IPS DF 6.9 (cell line): ENCODE results near the gene WHRN.

Source experiments
- DNase-seq: peaks from one replicate; pipeline ENCODE4 v3.0.0-alpha.2; 2013; ENCODE audit warnings: low read depth, low spot score
- H3K27ac ChIP-seq: one replicate; pipeline ENCODE4 v1.5.1; 2013; ENCODE audit warnings: low read length, control low read depth
- H3K27me3 ChIP-seq: 2 replicates; pipeline ENCODE4 v1.6.1; 2013; ENCODE audit warnings: mild to moderate bottlenecking, low read length; ENCODE audit not compliant: control insufficient read depth, insufficient read depth
- H3K36me3 ChIP-seq: 2 replicates; pipeline ENCODE4 v1.6.1; 2013; ENCODE audit warnings: low read length; ENCODE audit not compliant: control insufficient read depth, insufficient read depth
- H3K4me1 ChIP-seq: 2 replicates; pipeline ENCODE4 v1.6.1; 2013; ENCODE audit warnings: low read length; ENCODE audit not compliant: control insufficient read depth, insufficient read depth
- H3K4me3 ChIP-seq: 2 replicates; pipeline ENCODE4 v1.5.1; 2013; ENCODE audit warnings: mild to moderate bottlenecking, low read length
- H3K9me3 ChIP-seq: 2 replicates; pipeline ENCODE4 v1.6.1; 2013; ENCODE audit warnings: low read length, inconsistent platforms; ENCODE audit not compliant: control insufficient read depth, insufficient read depth
- WGBS: extraction: QIAGEN DNeasy Blood & Tissue Kit; methylation state at CpG from one replicate; pipeline ENCODE4 v1.1.7; 2013; ENCODE audit warnings: mixed read lengths, missing lambda C conversion rate; ENCODE audit not compliant: insufficient read length, insufficient coverage; 5-methylcytosine and 5-hydroxymethylcytosine counted together

The WHRN gene

DNA sequence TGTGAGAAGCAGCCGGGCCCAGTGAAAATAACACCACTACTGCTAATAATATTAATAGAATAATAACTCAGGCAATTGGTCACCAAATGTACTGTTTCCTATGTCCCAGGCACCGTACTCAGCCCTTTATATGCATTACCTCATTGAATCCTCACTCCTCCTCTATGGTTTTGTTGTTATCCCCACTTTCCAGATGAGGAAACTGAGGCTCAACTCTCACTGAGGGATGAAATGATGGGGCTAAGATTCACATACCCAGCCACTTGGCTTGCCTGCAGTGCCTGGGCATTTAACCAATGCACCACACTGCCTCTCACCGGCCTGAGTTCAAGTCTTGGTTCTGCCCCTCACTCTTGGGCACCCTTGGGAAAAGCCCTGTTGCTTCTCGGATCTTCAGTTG is 34.1 kb downstream of the WHRN start:
- H3K4me1 ChIP-seq: no peaks in the 10 kb centered on the region
- WGBS: no CpG with 5 or more reads among the region's 4 CpGs
- H3K4me3 ChIP-seq: no peak overlapping the region
- H3K9me3 ChIP-seq: no peaks in the 10 kb centered on the region
- H3K27me3 ChIP-seq: no peaks in the 10 kb centered on the region
- DNase-seq: no peak
- H3K36me3 ChIP-seq: no peaks in the 10 kb centered on the region
- H3K27ac ChIP-seq: no peak overlapping the region

DNA sequence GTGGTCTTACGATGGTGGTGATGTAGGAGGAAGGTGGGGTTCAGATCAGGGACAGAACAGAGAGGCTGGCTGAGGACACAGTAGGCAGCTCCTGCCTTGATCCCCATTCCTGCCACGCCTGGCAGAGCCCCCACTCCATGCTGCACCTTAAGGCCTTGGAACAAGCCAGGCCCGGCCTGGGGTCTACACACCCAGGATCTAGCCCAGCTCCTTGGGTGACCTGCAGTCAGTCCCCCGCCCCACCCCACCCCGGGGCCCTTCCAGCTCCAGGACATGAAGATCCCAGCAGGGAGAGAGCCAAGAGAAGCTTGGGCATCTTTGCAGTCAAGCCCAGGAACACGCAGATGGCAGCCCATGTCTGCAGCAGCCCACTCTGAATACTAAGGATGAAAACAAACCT is 34.7 kb downstream of the WHRN start:
- H3K27ac ChIP-seq: no peak overlapping the region
- H3K36me3 ChIP-seq: no peaks in the 10 kb centered on the region
- no peaks in the 10 kb centered on the region for H3K27me3 ChIP-seq
- no peak overlapping the region for H3K4me3 ChIP-seq
- WGBS: no CpG with 5 or more reads among the region's 6 CpGs
- no peak for DNase-seq
- no peaks in the 10 kb centered on the region for H3K4me1 ChIP-seq
- no peaks in the 10 kb centered on the region for H3K9me3 ChIP-seq

DNA sequence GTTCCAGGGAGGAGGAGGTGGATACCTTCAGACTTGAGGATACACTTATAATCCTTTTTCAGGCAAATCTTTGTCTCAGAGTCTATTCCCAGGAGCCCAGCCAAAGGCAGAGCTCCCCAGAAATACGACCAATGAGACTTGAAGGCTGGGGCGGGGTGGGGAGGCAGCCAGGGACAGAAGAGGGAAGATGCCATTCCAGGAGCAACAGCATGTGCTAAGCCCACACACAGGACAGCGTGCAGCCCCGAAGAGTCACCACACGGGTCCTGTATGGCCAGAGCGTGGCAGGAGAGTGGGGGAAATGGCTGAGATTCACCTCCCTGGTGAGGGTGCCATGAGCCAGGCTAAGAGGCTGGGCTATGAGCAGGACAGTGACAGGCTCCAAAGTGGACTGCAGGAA is 35.2 kb downstream of the WHRN start:
- H3K4me3 ChIP-seq: no peak overlapping the region
- no peaks in the 10 kb centered on the region for H3K27me3 ChIP-seq
- WGBS: no CpG with 5 or more reads among the region's 6 CpGs
- no peak for DNase-seq
- no peaks in the 10 kb centered on the region for H3K9me3 ChIP-seq
- H3K27ac ChIP-seq: no peak overlapping the region
- no peaks in the 10 kb centered on the region for H3K4me1 ChIP-seq
- H3K36me3 ChIP-seq: no peaks in the 10 kb centered on the region

DNA sequence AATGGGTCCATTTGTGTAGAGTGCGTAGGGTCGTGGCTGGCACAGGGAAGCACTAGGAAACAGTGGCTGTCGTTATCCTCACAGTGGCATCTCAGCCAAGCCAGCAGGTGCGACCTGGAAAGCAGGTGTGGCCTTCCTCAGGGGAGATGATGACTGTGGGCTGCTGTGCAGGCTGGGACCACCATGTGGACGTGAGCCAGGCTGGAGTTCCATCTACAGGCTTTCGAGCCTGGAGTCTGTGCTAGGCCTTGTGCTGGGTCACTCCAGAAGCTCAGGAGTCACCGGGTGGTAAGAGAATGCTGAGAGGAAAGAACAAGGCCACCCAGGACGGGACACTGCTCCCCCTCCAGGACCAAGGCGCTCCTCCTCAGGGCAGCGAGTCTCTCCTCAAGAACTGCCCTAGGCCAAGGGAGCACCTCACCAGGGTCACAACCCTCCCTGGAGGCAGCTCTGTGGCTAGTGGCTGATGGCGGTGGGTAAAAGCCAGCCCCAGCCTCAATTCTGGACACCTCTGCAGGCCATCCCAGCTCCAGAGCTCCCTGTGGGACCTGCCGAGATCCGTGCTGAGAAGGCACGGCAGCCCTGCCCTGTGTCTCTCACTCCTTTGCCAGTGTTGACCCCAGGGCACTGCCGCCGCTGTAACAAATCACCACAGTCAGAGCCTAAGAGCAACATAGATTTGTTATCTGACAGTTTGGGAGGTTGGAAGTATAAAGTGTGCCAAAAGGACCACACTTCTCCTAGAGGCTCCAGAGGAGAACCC is 36.0 kb downstream of the WHRN start:
- DNase-seq: no peak
- Histone ChIP-seq H3K36me3 (no peaks in the 10 kb centered on the region), H3K9me3 (no peaks in the 10 kb centered on the region), H3K4me1 (no peaks in the 10 kb centered on the region), H3K27me3 (no peaks in the 10 kb centered on the region), H3K27ac (no peak overlapping the region), H3K4me3 (no peak overlapping the region)
- WGBS: no CpG with 5 or more reads among the region's 16 CpGs

DNA sequence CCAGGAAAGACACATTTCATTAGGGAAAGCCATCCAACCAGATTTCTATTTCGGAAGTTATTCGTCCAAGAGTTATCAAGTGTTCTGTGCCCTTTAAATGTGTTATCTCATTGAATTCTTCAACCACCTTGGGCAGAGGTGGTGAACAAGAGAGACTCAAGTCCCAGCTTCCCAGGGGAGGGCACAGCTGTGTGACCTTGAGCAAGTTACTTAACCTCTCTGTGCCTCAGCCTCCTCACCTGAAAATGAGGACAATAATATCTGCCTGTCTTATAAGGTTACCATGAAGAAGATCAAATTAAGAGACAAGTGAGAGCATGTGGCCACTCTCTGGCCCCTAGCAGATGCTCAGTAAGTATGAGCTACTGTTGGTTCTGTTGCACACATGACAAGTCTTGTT is 37.4 kb downstream of the WHRN start:
- H3K9me3 ChIP-seq: no peaks in the 10 kb centered on the region
- H3K36me3 ChIP-seq: no peaks in the 10 kb centered on the region
- H3K27me3 ChIP-seq: no peaks in the 10 kb centered on the region
- no peak overlapping the region for H3K4me3 ChIP-seq
- no peaks in the 10 kb centered on the region for H3K4me1 ChIP-seq
- H3K27ac ChIP-seq: no peak overlapping the region
- no peak for DNase-seq
- WGBS: no CpG with 5 or more reads among the region's 2 CpGs

DNA sequence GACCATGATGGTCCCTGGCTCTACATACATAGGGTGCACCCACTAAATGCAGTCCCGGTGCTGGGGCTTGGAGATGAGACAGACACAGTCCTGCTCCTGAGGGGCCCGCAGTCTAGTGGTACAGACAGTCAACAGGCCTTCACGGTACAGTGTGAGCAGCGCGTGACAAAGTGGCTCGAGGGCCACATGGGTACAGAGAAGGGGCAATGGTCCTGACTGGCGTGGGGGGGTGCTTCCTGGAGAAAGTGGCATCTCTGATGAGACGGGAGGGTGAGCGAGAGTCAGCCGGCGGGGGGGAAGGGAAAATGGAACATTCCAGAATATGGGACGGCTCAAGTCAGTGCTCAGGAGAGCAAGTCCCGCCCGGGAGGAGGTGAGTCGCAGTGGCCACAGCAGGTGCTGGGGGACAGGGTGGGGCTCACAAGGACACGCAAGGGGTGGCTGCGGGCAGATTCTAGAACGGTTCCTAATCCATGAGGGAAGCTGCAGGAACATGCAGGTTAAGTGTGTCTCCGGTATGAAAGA is 38.0 kb downstream of the WHRN start:
- H3K4me1 ChIP-seq: no peaks in the 10 kb centered on the region
- no peak overlapping the region for H3K4me3 ChIP-seq
- DNase-seq: no peak
- WGBS: no CpG with 5 or more reads among the region's 19 CpGs
- H3K36me3 ChIP-seq: no peaks in the 10 kb centered on the region
- H3K9me3 ChIP-seq: no peaks in the 10 kb centered on the region
- H3K27ac ChIP-seq: no peak overlapping the region
- H3K27me3 ChIP-seq: no peaks in the 10 kb centered on the region

DNA sequence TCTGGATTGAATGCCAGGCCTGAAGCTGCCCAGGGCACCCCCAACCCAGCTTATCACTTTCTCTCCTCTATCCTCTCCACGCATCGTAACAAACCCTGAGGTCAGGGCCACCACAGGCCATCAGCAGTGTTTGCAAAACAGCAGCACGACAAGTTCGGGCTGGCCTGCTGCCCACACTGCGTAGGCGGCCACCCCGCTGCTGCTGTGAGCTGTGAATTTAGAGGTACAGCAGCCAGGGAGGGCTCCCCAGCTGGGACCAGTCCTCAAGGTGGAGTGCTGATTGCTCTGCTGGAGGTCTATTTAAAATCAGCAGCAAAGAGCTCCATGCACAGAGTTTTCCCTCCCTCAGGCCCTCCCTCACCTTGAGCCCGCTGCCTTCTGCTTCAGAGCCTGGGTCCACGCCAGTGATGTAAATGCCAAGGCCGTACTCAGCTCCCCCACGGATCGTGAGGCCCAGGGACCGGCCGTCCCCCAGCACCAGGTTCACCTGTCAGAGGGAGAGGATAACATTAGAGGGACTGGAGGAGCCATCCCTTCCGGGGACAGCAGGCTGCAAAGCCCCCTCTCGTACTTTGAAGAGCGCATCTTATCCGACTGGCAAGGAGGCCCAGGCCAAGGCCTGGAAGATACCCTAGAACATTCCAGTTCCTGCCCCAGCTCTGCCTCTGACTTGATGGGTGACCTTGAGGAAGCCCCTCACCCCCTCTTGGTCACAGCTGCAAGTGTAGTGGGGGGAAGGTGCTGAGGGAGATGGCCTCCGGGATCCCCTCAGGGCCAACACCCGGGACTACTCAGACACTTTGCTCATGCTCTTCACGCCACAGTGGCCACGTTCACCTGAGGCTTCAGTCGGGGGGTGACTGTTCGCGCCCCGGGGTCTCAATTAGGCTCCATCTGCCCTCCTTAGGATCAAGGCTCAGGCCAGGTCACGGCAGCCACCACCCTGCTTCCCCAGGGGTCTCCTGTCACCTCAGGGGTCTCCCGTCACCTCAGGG is 39.1 kb downstream of the WHRN start:
- no CpG with 5 or more reads among the region's 28 CpGs for WGBS
- H3K27me3 ChIP-seq: no peaks in the 10 kb centered on the region
- DNase-seq: no peak
- no peaks in the 10 kb centered on the region for H3K36me3 ChIP-seq
- H3K27ac ChIP-seq: no peak overlapping the region
- H3K4me3 ChIP-seq: no peak overlapping the region
- no peaks in the 10 kb centered on the region for H3K9me3 ChIP-seq
- no peaks in the 10 kb centered on the region; the same call in 1 of the 2 replicates for H3K4me1 ChIP-seq

DNA sequence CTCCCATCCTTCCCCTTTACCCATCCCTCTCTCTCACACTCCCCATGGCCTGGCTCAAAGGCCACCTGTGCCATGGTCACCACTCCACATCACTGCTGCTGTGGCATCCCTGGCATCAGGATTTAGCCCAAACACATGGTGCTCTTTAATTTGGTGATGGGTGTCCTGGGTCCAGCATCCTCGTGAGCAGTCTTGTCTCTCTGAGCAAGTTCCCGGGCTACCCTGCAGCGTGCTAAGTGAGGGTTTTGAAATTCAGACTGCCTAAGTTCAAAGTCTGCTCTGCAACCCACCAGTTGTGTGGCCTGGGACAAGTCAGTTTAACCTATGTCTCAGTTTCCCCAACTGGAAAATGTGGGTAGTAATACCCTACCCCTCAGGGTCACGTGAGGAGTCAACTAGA is 39.9 kb downstream of the WHRN start:
- Histone ChIP-seq H3K4me3 (no peak overlapping the region), H3K4me1 (no peaks in the 10 kb centered on the region; the same call in 1 of the 2 replicates), H3K27ac (no peak overlapping the region), H3K27me3 (no peaks in the 10 kb centered on the region), H3K9me3 (no peaks in the 10 kb centered on the region), H3K36me3 (no peaks in the 10 kb centered on the region)
- no CpG with 5 or more reads among the region's 4 CpGs for WGBS
- DNase-seq: no peak

DNA sequence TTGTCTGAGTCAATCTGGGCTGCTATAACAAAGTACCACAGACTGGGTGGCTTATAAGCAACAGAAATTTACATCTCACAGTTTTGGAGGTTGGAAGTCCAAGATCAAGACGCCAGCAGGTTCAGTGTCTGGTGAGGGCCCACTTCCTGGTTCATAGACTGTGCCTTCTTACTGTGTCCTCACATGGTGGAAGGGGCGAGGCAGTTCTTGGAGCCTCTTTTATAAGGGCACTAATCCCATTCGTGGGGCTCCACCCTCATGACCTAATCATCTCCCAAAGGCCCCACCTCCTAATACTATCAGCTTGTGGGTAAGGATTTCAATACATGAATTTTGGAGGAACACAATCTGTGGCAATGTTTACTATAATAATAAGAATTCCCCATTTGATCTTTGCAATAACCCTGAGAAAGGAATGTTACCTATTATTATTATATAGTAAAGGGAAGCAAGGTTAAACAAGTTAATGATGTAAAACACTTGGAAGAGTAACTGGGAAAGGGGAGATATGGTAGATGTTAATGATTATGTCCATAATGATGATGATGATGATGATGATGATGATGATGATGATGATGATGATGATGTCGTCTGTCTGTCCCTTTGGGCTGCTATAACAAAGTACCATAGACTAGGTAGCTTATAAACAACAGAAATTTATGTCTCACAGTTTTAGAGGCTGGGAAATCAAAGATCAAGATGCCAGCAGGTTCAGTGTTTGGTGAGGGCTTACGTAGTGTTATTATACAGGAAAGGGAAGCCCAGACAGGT is 40.8 kb downstream of the WHRN start:
- H3K4me1 ChIP-seq: no peaks in the 10 kb centered on the region; the same call in 1 of the 2 replicates
- no peaks in the 10 kb centered on the region for H3K27me3 ChIP-seq
- no peak for DNase-seq
- H3K4me3 ChIP-seq: no peak overlapping the region
- H3K36me3 ChIP-seq: no peaks in the 10 kb centered on the region
- no peaks in the 10 kb centered on the region for H3K9me3 ChIP-seq
- H3K27ac ChIP-seq: no peak overlapping the region
- WGBS: no CpG with 5 or more reads among the region's 5 CpGs

DNA sequence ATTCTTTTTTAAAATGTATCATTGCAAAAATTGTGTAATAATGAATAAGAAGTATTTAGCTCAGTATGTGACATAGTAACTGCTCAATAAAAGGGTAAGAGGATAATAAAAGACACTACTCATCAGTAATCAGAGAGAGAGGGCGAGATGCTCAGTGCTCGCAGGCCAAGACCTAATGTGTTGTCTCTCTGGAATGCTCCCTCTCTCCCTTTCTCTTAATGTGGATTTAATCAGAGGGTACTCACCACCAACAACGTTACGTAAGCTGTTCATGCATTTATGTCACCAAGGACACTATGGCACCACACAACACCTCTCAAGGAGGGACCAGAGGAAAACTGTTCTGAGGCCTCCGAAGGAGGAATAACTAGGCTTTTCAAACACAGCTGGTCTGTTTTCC is 42.5 kb downstream of the WHRN start:
- Histone ChIP-seq H3K4me3 (no peak overlapping the region), H3K27me3 (no peaks in the 10 kb centered on the region), H3K4me1 (no peaks in the 10 kb centered on the region; the same call in 1 of the 2 replicates), H3K36me3 (no peaks in the 10 kb centered on the region), H3K9me3 (no peaks in the 10 kb centered on the region), H3K27ac (no peak overlapping the region)
- WGBS: no CpG with 5 or more reads among the region's 5 CpGs
- no peak for DNase-seq
